ENCODE measurements around the gene TAOK1. TPM values are rescaled to one million over a fixed set of nuclear protein-coding genes. Genes with fewer than 3 reads are reported as not detected.
A peak's percentile ranks its signal among the peaks of the same experiment; 100 is the strongest.

TAOK1 gene
- total RNA-seq, 1 donor from 2014 or later = 89.1 TPM

DNA sequence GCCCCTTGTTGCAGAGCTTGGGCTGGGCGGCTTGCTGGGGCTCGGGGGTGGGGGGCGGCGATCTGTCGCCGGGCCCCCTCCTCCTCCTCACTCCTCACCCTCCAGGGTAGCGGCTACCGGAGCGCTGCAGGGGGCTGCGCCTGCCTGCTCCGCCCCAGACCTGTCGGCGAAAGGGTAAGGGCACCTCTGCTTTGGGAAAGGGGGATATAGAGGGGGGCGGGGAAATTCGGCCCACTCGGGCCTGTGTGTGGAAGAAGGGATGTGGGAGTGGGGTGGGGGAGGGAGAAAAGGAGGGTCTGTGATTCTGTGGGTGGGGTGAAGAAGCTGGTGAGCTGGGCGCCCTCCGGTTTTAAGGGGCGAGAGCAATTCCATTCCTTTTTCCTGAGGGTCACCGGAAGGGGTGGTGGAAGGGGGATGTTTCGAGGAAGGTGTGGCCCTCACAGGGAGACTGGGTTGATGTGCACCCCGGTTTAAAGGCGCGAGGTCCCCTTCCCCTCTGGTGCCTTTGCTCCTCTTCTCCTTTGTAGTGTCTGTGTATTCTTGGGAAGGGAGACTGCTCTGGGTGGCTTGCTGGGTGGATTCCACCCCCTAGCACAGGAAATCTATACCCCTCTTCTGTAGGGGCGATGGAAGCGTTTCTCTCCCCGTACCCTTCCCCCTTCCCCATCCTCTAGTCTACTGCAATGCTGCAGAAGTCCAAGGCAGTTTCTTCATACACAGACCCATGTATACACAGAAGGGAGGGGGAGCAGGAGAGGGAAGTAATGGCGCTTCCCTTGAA lies 878 bp downstream of the TAOK1 start:
- Mint-ChIP-seq H3K9me3 (ENCODE audit: low read depth) (no peaks in the 10 kb centered on the region), H3K4me1 (ENCODE audit: low read depth) (peaks cover 34% of the 10 kb centered on the region), H3K4me3 (ENCODE audit: low read depth) (peak overlapping the region; percentile 97), H3K27me3 (no peaks in the 10 kb centered on the region), H3K27ac (peak overlapping the region; percentile 96), H3K36me3 (ENCODE audit: insufficient read depth) (no peaks in the 10 kb centered on the region)
- TF ChIP-seq, protein P1, sequence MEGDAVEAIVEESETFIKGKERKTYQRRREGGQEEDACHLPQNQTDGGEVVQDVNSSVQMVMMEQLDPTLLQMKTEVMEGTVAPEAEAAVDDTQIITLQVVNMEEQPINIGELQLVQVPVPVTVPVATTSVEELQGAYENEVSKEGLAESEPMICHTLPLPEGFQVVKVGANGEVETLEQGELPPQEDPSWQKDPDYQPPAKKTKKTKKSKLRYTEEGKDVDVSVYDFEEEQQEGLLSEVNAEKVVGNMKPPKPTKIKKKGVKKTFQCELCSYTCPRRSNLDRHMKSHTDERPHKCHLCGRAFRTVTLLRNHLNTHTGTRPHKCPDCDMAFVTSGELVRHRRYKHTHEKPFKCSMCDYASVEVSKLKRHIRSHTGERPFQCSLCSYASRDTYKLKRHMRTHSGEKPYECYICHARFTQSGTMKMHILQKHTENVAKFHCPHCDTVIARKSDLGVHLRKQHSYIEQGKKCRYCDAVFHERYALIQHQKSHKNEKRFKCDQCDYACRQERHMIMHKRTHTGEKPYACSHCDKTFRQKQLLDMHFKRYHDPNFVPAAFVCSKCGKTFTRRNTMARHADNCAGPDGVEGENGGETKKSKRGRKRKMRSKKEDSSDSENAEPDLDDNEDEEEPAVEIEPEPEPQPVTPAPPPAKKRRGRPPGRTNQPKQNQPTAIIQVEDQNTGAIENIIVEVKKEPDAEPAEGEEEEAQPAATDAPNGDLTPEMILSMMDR (IDR thresholded peaks at IDR 0.05; ENCODE audit: unreplicated experiment) = no peak
- no peak for DNase-seq (ENCODE audit: low spot score, unreplicated experiment)

DNA sequence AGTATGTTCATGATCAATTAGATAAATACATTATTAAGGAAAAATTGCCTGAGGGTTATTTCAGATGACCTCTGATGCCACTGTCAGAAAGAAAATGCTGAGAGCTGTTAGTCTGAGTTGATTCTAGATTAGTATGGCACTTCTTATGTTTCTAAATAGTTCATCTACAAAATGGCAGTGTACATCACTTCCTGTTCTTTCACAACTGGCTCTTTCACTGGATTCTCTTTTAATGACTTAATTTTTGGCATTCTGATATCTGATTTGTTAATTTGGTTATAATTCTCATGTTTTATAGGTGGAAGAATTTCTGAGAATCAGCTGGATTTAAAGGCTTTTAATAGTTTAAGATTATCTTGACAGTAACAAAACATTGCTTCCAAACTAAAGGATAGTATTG lies 3.3 kb downstream of the TAOK1 start:
- TF ChIP-seq, protein P1 (IDR thresholded peaks at IDR 0.05; ENCODE audit: unreplicated experiment) = no peak
- Mint-ChIP-seq H3K4me3 (ENCODE audit: low read depth) (no peak overlapping the region), H3K9me3 (ENCODE audit: low read depth) (no peaks in the 10 kb centered on the region), H3K27ac (peak overlapping the region; percentile 18), H3K27me3 (no peaks in the 10 kb centered on the region), H3K36me3 (ENCODE audit: insufficient read depth) (no peaks in the 10 kb centered on the region), H3K4me1 (ENCODE audit: low read depth) (peaks cover 29% of the 10 kb centered on the region)
- no peak for DNase-seq (ENCODE audit: low spot score, unreplicated experiment)

- Mint-ChIP-seq H3K27ac (no peak overlapping the region), H3K4me3 (ENCODE audit: low read depth) (no peak overlapping the region), H3K27me3 (no peaks in the 10 kb centered on the region), H3K4me1 (ENCODE audit: low read depth) (peaks cover 27% of the 10 kb centered on the region), H3K36me3 (ENCODE audit: insufficient read depth) (peaks cover 3% of the 10 kb centered on the region), H3K9me3 (ENCODE audit: low read depth) (no peaks in the 10 kb centered on the region)
- TF ChIP-seq, protein P1 (IDR thresholded peaks at IDR 0.05; ENCODE audit: unreplicated experiment) = no peak
- no peak for DNase-seq (ENCODE audit: low spot score, unreplicated experiment)
These were observed 4.6 kb downstream of the TAOK1 start for GRCh38 chr17:29394761-29395160.

- no peak for DNase-seq (ENCODE audit: low spot score, unreplicated experiment)
- no peaks in the 10 kb centered on the region for H3K9me3 Mint-ChIP-seq (ENCODE audit: low read depth)
- no peak overlapping the region for H3K27ac Mint-ChIP-seq
- peaks cover 8% of the 10 kb centered on the region for H3K36me3 Mint-ChIP-seq (ENCODE audit: insufficient read depth)
- H3K4me1 Mint-ChIP-seq (ENCODE audit: low read depth) = peaks cover 27% of the 10 kb centered on the region
- H3K4me3 Mint-ChIP-seq (ENCODE audit: low read depth) = no peak overlapping the region
- TF ChIP-seq, protein P1 (IDR thresholded peaks at IDR 0.05; ENCODE audit: unreplicated experiment) = no peak
- no peaks in the 10 kb centered on the region for H3K27me3 Mint-ChIP-seq
These were observed 5.9 kb downstream of the TAOK1 start for GRCh38 chr17:29396066-29396465.

GRCh38 chr17:29399634-29400033 lies 9.5 kb downstream of the TAOK1 start:
- no peak for DNase-seq (ENCODE audit: low spot score, unreplicated experiment)
- TF ChIP-seq, protein P1 (IDR thresholded peaks at IDR 0.05; ENCODE audit: unreplicated experiment) = no peak
- Mint-ChIP-seq H3K9me3 (ENCODE audit: low read depth) (peaks cover 3% of the 10 kb centered on the region), H3K36me3 (ENCODE audit: insufficient read depth) (peaks cover 13% of the 10 kb centered on the region), H3K4me3 (ENCODE audit: low read depth) (no peak overlapping the region), H3K4me1 (ENCODE audit: low read depth) (peaks cover 6% of the 10 kb centered on the region), H3K27ac (no peak overlapping the region), H3K27me3 (no peaks in the 10 kb centered on the region)

Data from progenitor cell of endocrine pancreas (in vitro differentiated cells).